Type B pancreatic cell (in vitro differentiated cells): Measurements from ENCODE around the gene ANKRD12. TPM values are rescaled to one million over a fixed set of nuclear protein-coding genes. Genes with fewer than 3 reads are reported as not detected.

ENCODE experiments used
- DNase-seq: peaks from one replicate; pipeline ENCODE4 v3.0.0; 2021; ENCODE audit warnings: mixed read lengths; ENCODE audit not compliant: unreplicated experiment; ENCODE audit errors: extremely low spot score
- H3K27ac Mint-ChIP-seq: 2 replicates; pipeline ENCODE4 v1.8.0; 2021; ENCODE audit warnings: mild to moderate bottlenecking, mixed read lengths
- H3K27me3 Mint-ChIP-seq: 2 replicates; pipeline ENCODE4 v1.8.0; 2021; ENCODE audit warnings: mixed read lengths
- H3K36me3 Mint-ChIP-seq: 2 replicates; pipeline ENCODE4 v1.8.0; 2021; ENCODE audit warnings: mixed read lengths
- H3K4me1 Mint-ChIP-seq: one replicate; pipeline ENCODE4 v1.8.0; 2021; ENCODE audit warnings: mixed read lengths; ENCODE audit not compliant: unreplicated experiment
- H3K4me3 Mint-ChIP-seq: 2 replicates; pipeline ENCODE4 v1.8.0; 2021; ENCODE audit warnings: mild to moderate bottlenecking, mixed read lengths
- H3K9me3 Mint-ChIP-seq: 2 replicates; pipeline ENCODE4 v1.8.0; 2021; ENCODE audit warnings: mixed read lengths
- CTCF ChIP-seq: fragments of 200-600 bp; sonication (generic); conservative IDR thresholded peaks from 2 replicates; pipeline ENCODE4 v1.5.0; 2021; ENCODE audit warnings: antibody characterized with exemption, mild to moderate bottlenecking
- total RNA-seq: library from RNA; stranded (reverse); gene quantifications from 2 replicates; pipeline ENCODE4 v1.2.1, GENCODE V29; 2021; ENCODE audit warnings: low replicate concordance

The ANKRD12 gene
- total RNA-seq, 1 donor from 2014 or later: 38.8 TPM

GRCh38 chr18:9097349-9097748, 39.2 kb upstream of the ANKRD12 start:
- Mint-ChIP-seq H3K27me3 (no peaks in the 10 kb centered on the region), H3K9me3 (peaks cover 5% of the 10 kb centered on the region), H3K27ac (no peak overlapping the region), H3K4me1 (peaks cover 25% of the 10 kb centered on the region), H3K36me3 (no peaks in the 10 kb centered on the region), H3K4me3 (no peak overlapping the region)
- DNase-seq: no peak
- TF ChIP-seq CTCF: no peak

DNA sequence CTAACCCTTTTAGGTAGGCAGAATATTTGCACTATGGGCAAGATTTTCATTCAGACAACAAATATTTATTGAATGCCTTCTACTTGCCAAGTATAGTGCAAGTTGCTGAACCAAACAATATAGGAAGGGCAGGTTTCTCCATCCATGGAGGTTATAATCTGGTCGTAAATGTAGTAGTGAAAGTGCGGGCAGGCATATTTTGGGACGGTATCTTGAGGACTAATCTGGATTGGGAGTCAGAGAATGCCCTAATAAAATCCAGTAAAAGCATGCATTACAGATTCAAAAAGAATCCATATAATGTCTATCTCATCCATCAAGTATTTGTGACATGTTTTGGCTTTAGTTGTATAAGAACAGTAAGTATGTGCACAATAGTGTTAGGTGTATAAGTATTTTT, 35.8 kb upstream of the ANKRD12 start:
- Mint-ChIP-seq H3K9me3 (no peaks in the 10 kb centered on the region), H3K27me3 (no peaks in the 10 kb centered on the region), H3K27ac (peak overlapping the region; percentile 3), H3K36me3 (peaks cover 6% of the 10 kb centered on the region), H3K4me3 (peak overlapping the region; percentile 26), H3K4me1 (peaks cover 32% of the 10 kb centered on the region)
- TF ChIP-seq CTCF: no peak
- DNase-seq: no peak

GRCh38 chr18:9101730-9102507, 34.7 kb upstream of the ANKRD12 start:
- TF ChIP-seq CTCF: no peak
- peak overlapping the region; percentile 91 for H3K27ac Mint-ChIP-seq
- H3K9me3 Mint-ChIP-seq: no peaks in the 10 kb centered on the region
- peaks cover 42% of the 10 kb centered on the region for H3K4me1 Mint-ChIP-seq
- H3K27me3 Mint-ChIP-seq: no peaks in the 10 kb centered on the region
- no peak for DNase-seq
- H3K4me3 Mint-ChIP-seq: peak overlapping the region; percentile 92
- peaks cover 6% of the 10 kb centered on the region for H3K36me3 Mint-ChIP-seq

DNA sequence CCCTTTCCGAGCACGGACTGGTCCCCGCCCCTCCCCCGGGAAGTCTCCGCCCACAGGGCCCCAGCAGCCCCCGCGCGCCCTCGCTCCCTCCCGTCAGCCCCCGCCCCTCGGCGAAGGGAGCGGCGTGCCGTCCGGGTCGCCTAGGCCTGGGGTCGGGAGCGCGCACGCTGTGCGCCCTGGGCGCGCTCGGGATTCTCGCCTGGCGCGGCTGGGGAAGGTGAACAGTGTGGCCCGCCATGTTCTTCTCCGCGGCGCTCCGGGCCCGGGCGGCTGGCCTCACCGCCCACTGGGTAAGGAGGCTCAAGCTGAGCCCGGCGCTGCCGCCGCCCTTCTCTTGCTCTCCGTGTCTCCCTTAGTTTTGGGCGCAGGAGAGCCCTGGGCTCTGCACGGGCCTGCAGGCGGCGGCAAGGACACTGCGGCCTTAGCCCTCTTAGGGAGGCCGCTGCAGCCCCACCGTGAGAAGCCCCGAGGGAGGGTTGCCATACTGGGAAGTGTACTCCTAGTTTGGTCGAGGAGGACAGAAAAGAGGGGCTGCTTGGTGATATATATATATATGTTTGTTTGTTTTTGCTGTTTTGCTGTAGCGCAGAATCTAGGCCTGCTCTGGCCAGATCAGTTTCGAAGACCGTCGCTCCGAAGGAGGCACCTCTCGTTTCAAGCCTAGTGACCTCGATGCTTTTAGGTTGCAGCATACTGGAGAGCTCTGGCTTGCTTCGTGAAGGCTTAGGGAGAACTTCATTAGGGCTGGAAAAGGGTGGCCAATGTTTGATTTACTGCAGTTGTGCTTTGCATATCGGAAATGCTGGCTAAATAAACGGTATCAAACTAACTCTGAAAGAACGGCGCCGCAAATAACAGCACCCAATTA, 33.8 kb upstream of the ANKRD12 start, which contains the start of gene NDUFV2:
TSS of gene NDUFV2 (plus strand) at position 192 of the 868 bp plus-strand sequence. CDS start at position 237, 45 bp downstream.
- Mint-ChIP-seq H3K9me3 (no peaks in the 10 kb centered on the region), H3K27me3 (no peaks in the 10 kb centered on the region), H3K27ac (peak within 1 kb of the TSS; percentile 91), H3K4me1 (peaks cover 44% of the 10 kb centered on the region), H3K4me3 (peak within 1 kb of the TSS; percentile 92), H3K36me3 (peaks cover 13% of the 10 kb centered on the region)
- peak; percentile 99 for DNase-seq
- TF ChIP-seq CTCF: no peak

- Mint-ChIP-seq H3K4me3 (peak overlapping the region; percentile 92), H3K9me3 (no peaks in the 10 kb centered on the region), H3K27ac (peak overlapping the region; percentile 91), H3K36me3 (peaks cover 13% of the 10 kb centered on the region), H3K27me3 (no peaks in the 10 kb centered on the region), H3K4me1 (peaks cover 49% of the 10 kb centered on the region)
- no peak for DNase-seq
- no peak for TF ChIP-seq CTCF
These were observed 33.2 kb upstream of the ANKRD12 start for GRCh38 chr18:9103376-9103873.
